ENCODE data around the gene LGR4.

GRCh38 chr11:27398400-27398770, 74.2 kb downstream of the LGR4 start:
- TF ChIP-seq CTCF (IDR thresholded peaks at IDR 0.05; ENCODE audit: low read depth, low read length, poor library complexity, severe bottlenecking), result no peak
- no peak for TF ChIP-seq EZH2phosphoT487 (IDR thresholded peaks at IDR 0.05; ENCODE audit: borderline replicate concordance, low read length)

Measured in DOHH2 (cell line).